ENCODE measurements around the gene IFNAR1. TPM values are rescaled to one million over a fixed set of nuclear protein-coding genes. Genes with fewer than 3 reads are reported as not detected.

The IFNAR1 gene
- total RNA-seq, 1 experiment from 2014 or later, result 14.2 TPM

GRCh38 chr21:33296156-33296555, 28.6 kb upstream of the IFNAR1 start:
- Histone ChIP-seq H4K8ac (replicated peaks; ENCODE audit: insufficient read length, low read depth, low read length) (no peak overlapping the region), H3K79me2 (ENCODE audit: insufficient read depth, low read length) (no peaks in the 10 kb centered on the region), H2AK5ac (ENCODE audit: insufficient read length, low read length) (no peak overlapping the region), H2BK15ac (ENCODE audit: low read depth, low read length) (no peak overlapping the region), H2AFZ (ENCODE audit: low read length) (no peak overlapping the region), H3K4me1 (ENCODE audit: insufficient read depth, low read length) (no peaks in the 10 kb centered on the region), H3T11ph (ENCODE audit: low read length) (no peak overlapping the region), H3K56ac (ENCODE audit: insufficient read length, low read depth, low read length) (no peak overlapping the region), H3K23me2 (ENCODE audit: insufficient read length, low read depth, low read length, poor library complexity, severe bottlenecking) (no peaks in the 10 kb centered on the region), H4K91ac (ENCODE audit: insufficient read length, low read depth, low read length) (no peak overlapping the region), H3K79me1 (ENCODE audit: insufficient read depth, low read depth, low read length, poor library complexity, severe bottlenecking) (no peaks in the 10 kb centered on the region), H3K4ac (ENCODE audit: low read depth, low read length) (no peak overlapping the region), H3K27ac (ENCODE audit: insufficient read length, low read depth, low read length) (no peak overlapping the region), H2BK120ac (ENCODE audit: low read depth, low read length, poor library complexity, severe bottlenecking) (no peak overlapping the region), H3K27me3 (ENCODE audit: insufficient read depth, low read length) (no peaks in the 10 kb centered on the region), H2BK5ac (ENCODE audit: insufficient read length, low read length) (no peak overlapping the region), H3K9me3 (ENCODE audit: control insufficient read depth, low read depth, low read length) (no peaks in the 10 kb centered on the region), H3K23ac (ENCODE audit: insufficient read length, low read depth, low read length) (no peak overlapping the region), H4K5ac (ENCODE audit: insufficient read length, low read depth, low read length) (no peak overlapping the region), H4K20me1 (ENCODE audit: control insufficient read depth, insufficient read depth, insufficient read length) (no peaks in the 10 kb centered on the region), H3K4me2 (ENCODE audit: insufficient read depth, insufficient read length, low read length) (no peak overlapping the region), H3K9ac (ENCODE audit: extremely low read depth, insufficient read length, low read length) (no peak overlapping the region), H3K18ac (ENCODE audit: insufficient read length, low read depth, low read length) (no peak overlapping the region), H2BK20ac (ENCODE audit: low read depth, low read length, poor library complexity, severe bottlenecking) (no peak overlapping the region), H2BK12ac (ENCODE audit: insufficient read length, low read depth, low read length) (no peak overlapping the region), H3K14ac (ENCODE audit: insufficient read depth, low read length) (no peak overlapping the region)
- no peak overlapping the region for H3K27ac Mint-ChIP-seq
- no peak overlapping the region for H3K4me3 Mint-ChIP-seq
- no peaks in the 10 kb centered on the region for H3K9me3 Mint-ChIP-seq
- H3K4me1 Mint-ChIP-seq, result peaks cover 11% of the 10 kb centered on the region in 2 experiments
- no peaks in the 10 kb centered on the region for H3K27me3 Mint-ChIP-seq (ENCODE audit: low read depth)
- WGBS (ENCODE audit: extremely low coverage, insufficient read length, low lambda C conversion rate), result no CpG with 5 or more reads among the region's 6 CpGs
- DNase-seq, result no peak
- no peak for TF ChIP-seq CTCF (conservative IDR thresholded peaks at IDR 0.05)
- H3K36me3 Mint-ChIP-seq (ENCODE audit: insufficient read depth in 1 of 3, low read depth in 3 of 3), result no peaks in the 10 kb centered on the region
